ENCODE measurements around the gene CBL. TPM values are rescaled to one million over a fixed set of nuclear protein-coding genes. Genes with fewer than 3 reads are reported as not detected.
A peak's percentile ranks its signal among the peaks of the same experiment; 100 is the strongest.

The CBL gene
- total RNA-seq, 6 experiments from 2014 or later, result 24.2 to 31.2 (median 26.1) TPM

GRCh38 chr11:119172513-119172912, 33.6 kb upstream of the CBL start:
- peaks cover 30% of the 10 kb centered on the region for H3K4me1 Mint-ChIP-seq (ENCODE audit: low read depth)
- no peak overlapping the region for H3K27ac Mint-ChIP-seq
- no peaks in the 10 kb centered on the region for H3K36me3 Mint-ChIP-seq (ENCODE audit: low read depth)
- no peaks in the 10 kb centered on the region for H3K9me3 Mint-ChIP-seq
- no peaks in the 10 kb centered on the region; the same call in 1 of the 2 replicates for H3K27me3 Mint-ChIP-seq (ENCODE audit: insufficient read depth)
- no peak for DNase-seq
- TF ChIP-seq CTCF (IDR thresholded peaks at IDR 0.05), result no peak
- no peak overlapping the region for H3K4me3 Mint-ChIP-seq

- Mint-ChIP-seq H3K4me1 (ENCODE audit: low read depth) (peaks cover 26% of the 10 kb centered on the region), H3K27me3 (ENCODE audit: insufficient read depth) (no peaks in the 10 kb centered on the region; the same call in 1 of the 2 replicates), H3K36me3 (ENCODE audit: low read depth) (no peaks in the 10 kb centered on the region), H3K4me3 (no peak overlapping the region), H3K27ac (no peak overlapping the region), H3K9me3 (no peaks in the 10 kb centered on the region)
- TF ChIP-seq CTCF (IDR thresholded peaks at IDR 0.05), result no peak
- DNase-seq, result no peak
Observed at GRCh38 chr11:119173453-119173852, 32.7 kb upstream of the CBL start.

GRCh38 chr11:119175493-119176077, 30.6 kb upstream of the CBL start:
- Mint-ChIP-seq H3K4me1 (ENCODE audit: low read depth) (peaks cover 22% of the 10 kb centered on the region), H3K27me3 (ENCODE audit: insufficient read depth) (no peaks in the 10 kb centered on the region; the same call in 1 of the 2 replicates), H3K9me3 (no peaks in the 10 kb centered on the region), H3K36me3 (ENCODE audit: low read depth) (no peaks in the 10 kb centered on the region), H3K27ac (peak overlapping the region; percentile 46), H3K4me3 (no peak overlapping the region)
- TF ChIP-seq CTCF (IDR thresholded peaks at IDR 0.05), result no peak
- peak; percentile 29 for DNase-seq

- H3K27ac Mint-ChIP-seq, result no peak overlapping the region; the same call in 1 of the 2 replicates
Observed at GRCh38 chr11:119178166-119178680, 27.9 kb upstream of the CBL start.

GRCh38 chr11:119179342-119179741, 26.8 kb upstream of the CBL start:
- no peak for DNase-seq
- H3K9me3 Mint-ChIP-seq, result no peaks in the 10 kb centered on the region
- no peak for TF ChIP-seq CTCF (IDR thresholded peaks at IDR 0.05)
- H3K27ac Mint-ChIP-seq, result no peak overlapping the region
- H3K4me3 Mint-ChIP-seq, result no peak overlapping the region
- H3K27me3 Mint-ChIP-seq (ENCODE audit: insufficient read depth), result no peaks in the 10 kb centered on the region
- no peaks in the 10 kb centered on the region for H3K36me3 Mint-ChIP-seq (ENCODE audit: low read depth)
- H3K4me1 Mint-ChIP-seq (ENCODE audit: low read depth), result peaks cover 15% of the 10 kb centered on the region

More at GRCh38 chr11:119178166-119178680, 27.9 kb upstream of the CBL start:
- Mint-ChIP-seq H3K27me3 (ENCODE audit: insufficient read depth) (no peaks in the 10 kb centered on the region), H3K9me3 (no peaks in the 10 kb centered on the region), H3K4me1 (ENCODE audit: low read depth) (peaks cover 15% of the 10 kb centered on the region), H3K36me3 (ENCODE audit: low read depth) (no peaks in the 10 kb centered on the region), H3K4me3 (no peak overlapping the region)
- no peak for TF ChIP-seq CTCF (IDR thresholded peaks at IDR 0.05)
- no peak for DNase-seq

Data from HFFc6 (cell line).